Naive thymus-derived CD8-positive, alpha-beta T cell (primary cell): ENCODE results near the gene TUBB3. TPM values are rescaled to one million over a fixed set of nuclear protein-coding genes. Genes with fewer than 3 reads are reported as not detected.

Experiments
- ATAC-seq, 2 donors: fragments of 150-1000 bp; cut with Tn5 transposase in 1 of 2; sonication (Bioruptor Pico), chemical (Tn5 transposase) in 1 of 2; 1 replicate in 1 of 2; 2 replicates in 1 of 2; pipeline ENCODE4 v1.10.0; 2021; ENCODE audit warnings: mild to moderate bottlenecking in 2 of 2, moderate library complexity in 2 of 2
- POLR2A ChIA-PET: fragments of 350-600 bp; sonication (Branson Sonifier 250); formaldehyde crosslinking; loops from one replicate; lab custom pipeline; 2021; ENCODE audit warnings: antibody characterized with exemption; lab: Charles Lee
- DNase-seq, 10 donors: peaks; one replicate each; pipeline versions ENCODE4 v3.0.0 to v3.0.0-alpha.2; 2020 to 2022
- H3K27ac Mint-ChIP-seq, 10 donors: one replicate each; pipeline ENCODE4 v1.8.0; 2020 to 2022; ENCODE audit warnings: mild to moderate bottlenecking in 10 of 10, mixed read lengths in 10 of 10, moderate library complexity in 4 of 10, inconsistent platforms in 1 of 10
- H3K27me3 Mint-ChIP-seq, 5 donors: one replicate each; pipeline ENCODE4 v1.8.0; 2021 to 2022; ENCODE audit warnings: mixed read lengths in 5 of 5
- H3K36me3 Mint-ChIP-seq, 3 donors: one replicate each; pipeline ENCODE4 v1.8.0; 2020 to 2022; ENCODE audit warnings: mixed read lengths in 3 of 3, mild to moderate bottlenecking in 2 of 3, inconsistent platforms in 1 of 3
- H3K4me1 Mint-ChIP-seq, 4 donors: one replicate each; pipeline ENCODE4 v1.8.0; 2021 to 2022; ENCODE audit warnings: mixed read lengths in 4 of 4
- H3K4me3 Mint-ChIP-seq, 10 donors: one replicate each; pipeline ENCODE4 v1.8.0; 2020 to 2022; ENCODE audit warnings: mild to moderate bottlenecking in 10 of 10, mixed read lengths in 10 of 10, moderate library complexity in 6 of 10, inconsistent platforms in 1 of 10
- H3K9me3 Mint-ChIP-seq, 9 donors: one replicate each; pipeline ENCODE4 v1.8.0; 2020 to 2022; ENCODE audit warnings: mixed read lengths in 9 of 9, mild to moderate bottlenecking in 3 of 9, inconsistent platforms in 1 of 9, moderate library complexity in 1 of 9
- polyA plus RNA-seq, 3 donors: library from polyadenylated mRNA; unstranded; fragments of 300-500 nt; fragmentation: Illumina TruSeq; gene quantifications; one replicate each; pipeline ENCODE4 v1.2.3, GENCODE V29; 2021
- total RNA-seq, 8 experiments: library from RNA in 2 of 8; stranded (reverse) in 2 of 8; gene quantifications; one replicate each; pipeline ENCODE4 v1.2.3 and lab custom pipeline; 2021 to 2026

The TUBB3 gene
- total and polyA plus RNA-seq, 5 experiments from 2014 or later: 0.31 TPM; not detected in 4

GRCh38 chr16:89904606-89905510 lies 18.3 kb upstream of the TUBB3 start:
- Mint-ChIP-seq H3K9me3 (no peaks in the 10 kb centered on the region), H3K27me3 (no peaks in the 10 kb centered on the region), H3K4me1 (peaks cover 0 to 3% (median under 1%) of the 10 kb centered on the region in 4 donors), H3K4me3 (no peak overlapping the region), H3K27ac (peak overlapping the region in 1 of 10 donors; percentile 44), H3K36me3 (peaks cover 0 to 40% (median 8%) of the 10 kb centered on the region in 3 donors)
- DNase-seq (no peak), ATAC-seq (no peak)
- POLR2A ChIA-PET: interaction anchor here (0.8 kb wide), 1 partner anchor 161 kb away, joined by 3 read pairs; no protein-coding TSS in a partner anchor

- H3K27me3 Mint-ChIP-seq: no peaks in the 10 kb centered on the region
- peaks cover 0 to 37% (median 4%) of the 10 kb centered on the region in 3 donors for H3K36me3 Mint-ChIP-seq
- POLR2A ChIA-PET: interaction anchor here (0.6 to 0.8 kb wide), 2 partner anchors 161 to 660 kb away, joined by 3 to 4 read pairs; no protein-coding TSS in a partner anchor
- H3K4me3 Mint-ChIP-seq: no peak overlapping the region
- peaks cover 0 to 10% (median 4%) of the 10 kb centered on the region in 4 donors for H3K4me1 Mint-ChIP-seq
- peak overlapping the region in 1 of 10 donors; percentile 44 for H3K27ac Mint-ChIP-seq
- ATAC-seq: no peak
- DNase-seq: no peak
- H3K9me3 Mint-ChIP-seq: no peaks in the 10 kb centered on the region
These were observed 17.5 kb upstream of the TUBB3 start for GRCh38 chr16:89905511-89906139.

- Mint-ChIP-seq H3K4me1 (peaks cover 0 to 10% (median 5%) of the 10 kb centered on the region in 4 donors), H3K27me3 (no peaks in the 10 kb centered on the region), H3K9me3 (no peaks in the 10 kb centered on the region), H3K4me3 (no peak overlapping the region), H3K36me3 (peaks cover 0 to 38% (median 4%) of the 10 kb centered on the region in 3 donors), H3K27ac (peak overlapping the region in 1 of 10 donors; percentile 67)
- POLR2A ChIA-PET: interaction anchor here (0.6 to 1.1 kb wide), 3 partner anchors 9 to 661 kb away, joined by 3 to 4 read pairs (median 3); no protein-coding TSS in a partner anchor
- DNase-seq (no peak), ATAC-seq (no peak)
These were observed 16.8 kb upstream of the TUBB3 start for GRCh38 chr16:89906140-89907025.

- Mint-ChIP-seq H3K9me3 (no peaks in the 10 kb centered on the region), H3K4me1 (peaks cover 0 to 10% (median 5%) of the 10 kb centered on the region in 4 donors), H3K27ac (peak overlapping the region in 1 of 10 donors; percentile 40), H3K4me3 (no peak overlapping the region), H3K36me3 (peaks cover 0 to 40% (median 4%) of the 10 kb centered on the region in 3 donors), H3K27me3 (no peaks in the 10 kb centered on the region)
- DNase-seq (no peak), ATAC-seq (no peak)
- POLR2A ChIA-PET: interaction anchor here (1.0 to 1.3 kb wide), 3 partner anchors 8 to 32 kb away, joined by 3 to 9 read pairs (median 3); no protein-coding TSS in a partner anchor
These were observed 15.9 kb upstream of the TUBB3 start for GRCh38 chr16:89907055-89907814.

GRCh38 chr16:89908236-89908635 lies 14.9 kb upstream of the TUBB3 start:
- Mint-ChIP-seq H3K27ac (peak overlapping the region in 1 of 10 donors; percentile 48), H3K36me3 (peaks cover 0 to 42% (median 4%) of the 10 kb centered on the region in 3 donors), H3K4me3 (no peak overlapping the region), H3K4me1 (peaks cover 0 to 12% (median 5%) of the 10 kb centered on the region in 4 donors), H3K9me3 (no peaks in the 10 kb centered on the region), H3K27me3 (no peaks in the 10 kb centered on the region)
- ATAC-seq (no peak), DNase-seq (no peak)
- POLR2A ChIA-PET: interaction anchor here (1.3 kb wide), 1 partner anchor 33 kb away, joined by 9 read pairs; no protein-coding TSS in a partner anchor

- Mint-ChIP-seq H3K9me3 (no peaks in the 10 kb centered on the region), H3K36me3 (peaks cover 0 to 34% (median 4%) of the 10 kb centered on the region in 3 donors), H3K27ac (peak overlapping the region in 3 of 10 donors; percentile 38 to 74 (median 60)), H3K4me1 (peaks cover 8 to 22% (median 8%) of the 10 kb centered on the region in 4 donors), H3K27me3 (no peaks in the 10 kb centered on the region), H3K4me3 (no peak overlapping the region)
- POLR2A ChIA-PET: interaction anchor here (2.3 kb wide), 1 partner anchor 37 kb away, joined by 15 read pairs; the partner anchor contains the start of gene TCF25
- DNase-seq (peak; percentile 42 to 79 (median 66)), ATAC-seq (peak; percentile 82 to 88)
These were observed 13.1 kb upstream of the TUBB3 start for GRCh38 chr16:89909777-89910716.

- Mint-ChIP-seq H3K4me1 (peaks cover 8 to 22% (median 8%) of the 10 kb centered on the region in 4 donors), H3K36me3 (peaks cover 0 to 31% (median 4%) of the 10 kb centered on the region in 3 donors), H3K27ac (peak overlapping the region in 1 of 10 donors; percentile 4), H3K9me3 (no peaks in the 10 kb centered on the region), H3K27me3 (no peaks in the 10 kb centered on the region), H3K4me3 (no peak overlapping the region)
- DNase-seq: no peak
- ATAC-seq: peak in 1 of 2 donors; percentile 8
- POLR2A ChIA-PET: interaction anchor here (2.3 kb wide), 1 partner anchor 37 kb away, joined by 15 read pairs; the partner anchor contains the start of gene TCF25
These were observed 12.3 kb upstream of the TUBB3 start for GRCh38 chr16:89910717-89911354.

- Mint-ChIP-seq H3K36me3 (peaks cover 0 to 27% (median 4%) of the 10 kb centered on the region in 3 donors), H3K27me3 (no peaks in the 10 kb centered on the region), H3K9me3 (no peaks in the 10 kb centered on the region), H3K27ac (peak overlapping the region in 2 of 10 donors; percentile 7 to 34), H3K4me1 (peaks cover 8 to 25% (median 8%) of the 10 kb centered on the region in 4 donors), H3K4me3 (no peak overlapping the region)
- no peak for DNase-seq
- POLR2A ChIA-PET: no interaction called here
- no peak for ATAC-seq
These were observed 11.8 kb upstream of the TUBB3 start for GRCh38 chr16:89911375-89911774.

- H3K27me3 Mint-ChIP-seq: no peaks in the 10 kb centered on the region
- H3K4me1 Mint-ChIP-seq: peaks cover 8 to 30% (median 9%) of the 10 kb centered on the region in 4 donors
- no peak for ATAC-seq
- no peaks in the 10 kb centered on the region for H3K9me3 Mint-ChIP-seq
- peaks cover 0 to 23% (median 0%) of the 10 kb centered on the region in 3 donors for H3K36me3 Mint-ChIP-seq
- peak overlapping the region in 1 of 10 donors; percentile 26 for H3K4me3 Mint-ChIP-seq
- DNase-seq: no peak
- POLR2A ChIA-PET: no interaction called here
- no peak overlapping the region for H3K27ac Mint-ChIP-seq
These were observed 11.0 kb upstream of the TUBB3 start for GRCh38 chr16:89912143-89912542.

- Mint-ChIP-seq H3K4me3 (peak overlapping the region in 1 of 10 donors; percentile 18), H3K27ac (peak overlapping the region in 1 of 10 donors; percentile 49), H3K36me3 (peaks cover 0 to 23% (median 0%) of the 10 kb centered on the region in 3 donors), H3K4me1 (peaks cover 8 to 34% (median 11%) of the 10 kb centered on the region in 4 donors), H3K27me3 (no peaks in the 10 kb centered on the region), H3K9me3 (no peaks in the 10 kb centered on the region)
- POLR2A ChIA-PET: no interaction called here
- DNase-seq (no peak), ATAC-seq (no peak)
These were observed 10.5 kb upstream of the TUBB3 start for GRCh38 chr16:89912627-89913026.
